K562 (cell line): ENCODE data around the gene MAST1. TPM values are rescaled to one million over a fixed set of nuclear protein-coding genes. Genes with fewer than 3 reads are reported as not detected.
A peak's percentile ranks its signal among the peaks of the same experiment; 100 is the strongest.

ENCODE experiments used
- C11orf30 ChIP-seq: fragments of 450-650 bp; IDR thresholded peaks from 2 replicates; pipeline ENCODE4 v1.6.1; 2016; ENCODE audit warnings: low read depth, mild to moderate bottlenecking
- GTF2E2 ChIP-seq: fragments of 200-800 bp; sonication (Bioruptor generic); IDR thresholded peaks from 2 replicates; pipeline ENCODE4 v1.6.1; 2016; ENCODE audit warnings: missing genetic modification characterization, missing compliant biosample characterization
- RBBP5 ChIP-seq: fragments of 200-600 bp; sonication (generic); IDR thresholded peaks from 2 replicates; pipeline ENCODE4 v1.6.1; 2012; ENCODE audit warnings: borderline replicate concordance, mild to moderate bottlenecking, low read length, control low read depth, inconsistent platforms; ENCODE audit not compliant: insufficient read depth, poor library complexity, severe bottlenecking
- RBM15 ChIP-seq: fragments of 200-400 bp; formaldehyde crosslinking; IDR thresholded peaks from 2 replicates; pipeline ENCODE4 v1.6.1; 2018; ENCODE audit warnings: mild to moderate bottlenecking, low read length, moderate library complexity; ENCODE audit not compliant: insufficient read depth
- SAP30 ChIP-seq: fragments of 200-600 bp; sonication (generic); IDR thresholded peaks from 2 replicates; pipeline ENCODE4 v1.6.1; 2012; ENCODE audit warnings: borderline replicate concordance, low read depth, mild to moderate bottlenecking, moderate library complexity, low read length, control low read depth, inconsistent platforms; ENCODE audit not compliant: insufficient read depth, poor library complexity, severe bottlenecking
- THRAP3 ChIP-seq: fragments of 450-650 bp; IDR thresholded peaks from 2 replicates; pipeline ENCODE4 v1.6.1; 2016; ENCODE audit warnings: mild to moderate bottlenecking, inconsistent platforms, borderline replicate concordance
- ZNF263 ChIP-seq: sonication (generic); formaldehyde crosslinking; IDR thresholded peaks from 2 replicates; pipeline ENCODE4 v1.8.0; 2022; ENCODE audit warnings: mild to moderate bottlenecking, missing genetic modification reagents, borderline replicate concordance
- ZNF316 ChIP-seq: fragments of 450-650 bp; IDR thresholded peaks from 2 replicates; pipeline ENCODE4 v1.6.1; 2016
- polyA plus RNA-seq, 8 experiments: library from polyadenylated mRNA; depleted of rRNA in 4 of 8; stranded (reverse) in 5 of 8; unstranded in 3 of 8; fragments of >200 nt; fragmentation: Nextera tagmentation in 2 of 8; fragmentation: Illumina TruSeq in 1 of 8; extraction: Ambion mirVana in 2 of 8; extraction: Trizol in 1 of 8; gene quantifications; 2 replicates each; pipeline versions ENCODE4 v1.2.1 to v1.2.3, GENCODE V29; 2011 to 2014; ENCODE audit warnings: inconsistent platforms in 1 of 8, missing spikeins in 1 of 8
- total RNA-seq, 7 experiments: library from RNA; depleted of rRNA in 6 of 7; stranded (reverse); fragments of >200 nt in 6 of 7; fragmentation: Illumina TruSeq in 2 of 7; extraction: Trizol in 2 of 7; gene quantifications; 2 replicates each; pipeline versions ENCODE4 v1.2.1 to v1.2.3, GENCODE V29; 2011 to 2021; ENCODE audit warnings: low replicate concordance in 1 of 7
- TF ChIP-seq, protein P1 (sequence below): sonication (generic); formaldehyde crosslinking; IDR thresholded peaks from 2 replicates; pipeline ENCODE4 v1.8.0; 2022; ENCODE audit warnings: mild to moderate bottlenecking, missing genetic modification reagents
- TF ChIP-seq, protein P2 (sequence below), 2 experiments: IDR thresholded peaks; 2 replicates each; pipeline ENCODE4 v1.6.1; 2012; ENCODE audit warnings: improper control_type of control experiment in 2 of 2, low read depth in 2 of 2, low read length in 2 of 2, borderline replicate concordance in 1 of 2
- TF ChIP-seq, protein P3 (sequence below): sonication (generic); formaldehyde crosslinking; IDR thresholded peaks from 2 replicates; pipeline ENCODE4 v1.8.0; 2022; ENCODE audit warnings: mild to moderate bottlenecking, missing genetic modification reagents

Gene MAST1
- total and polyA plus RNA-seq, 9 of the 15 experiments (the other 6 are each of a cell fraction or from before 2014, with no cell fraction given), result 0.48 to 10.3 (median 3.9) TPM

DNA sequence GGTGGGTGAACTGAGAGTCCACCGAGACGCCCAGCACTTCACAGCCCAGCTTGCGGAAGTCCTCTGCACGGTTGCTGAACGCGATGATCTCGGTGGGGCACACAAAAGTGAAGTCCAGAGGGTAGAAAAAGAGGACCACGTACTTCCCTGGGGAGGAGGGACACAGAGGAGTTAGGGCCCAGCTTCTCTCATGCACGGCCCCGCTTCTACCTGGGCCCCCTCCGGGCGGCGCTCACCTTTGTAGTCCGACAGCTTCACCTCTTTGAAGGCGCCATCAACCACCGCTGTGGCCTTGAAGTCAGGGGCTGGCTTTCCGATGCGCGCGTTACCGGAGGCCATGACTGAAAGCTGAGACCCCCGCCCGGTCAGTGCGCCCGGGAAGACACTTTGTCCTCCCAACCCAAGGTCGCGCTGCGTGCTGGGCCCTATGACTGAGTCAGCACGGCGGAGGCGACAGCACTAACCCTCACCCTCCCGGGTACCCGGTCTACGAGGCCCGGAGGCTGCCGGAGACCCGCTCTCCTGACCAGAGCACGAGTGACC lies 37.3 kb upstream of the MAST1 start (continued):
- peak; percentile 47 for TF ChIP-seq C11orf30
- TF ChIP-seq ZNF316, result peak; percentile 31; the same call in 1 of the 2 replicates
- peak; percentile 0 for TF ChIP-seq SAP30
- TF ChIP-seq ZNF263 (CRISPR knock-in tag), result peak; percentile 95
- TF ChIP-seq, protein P1, sequence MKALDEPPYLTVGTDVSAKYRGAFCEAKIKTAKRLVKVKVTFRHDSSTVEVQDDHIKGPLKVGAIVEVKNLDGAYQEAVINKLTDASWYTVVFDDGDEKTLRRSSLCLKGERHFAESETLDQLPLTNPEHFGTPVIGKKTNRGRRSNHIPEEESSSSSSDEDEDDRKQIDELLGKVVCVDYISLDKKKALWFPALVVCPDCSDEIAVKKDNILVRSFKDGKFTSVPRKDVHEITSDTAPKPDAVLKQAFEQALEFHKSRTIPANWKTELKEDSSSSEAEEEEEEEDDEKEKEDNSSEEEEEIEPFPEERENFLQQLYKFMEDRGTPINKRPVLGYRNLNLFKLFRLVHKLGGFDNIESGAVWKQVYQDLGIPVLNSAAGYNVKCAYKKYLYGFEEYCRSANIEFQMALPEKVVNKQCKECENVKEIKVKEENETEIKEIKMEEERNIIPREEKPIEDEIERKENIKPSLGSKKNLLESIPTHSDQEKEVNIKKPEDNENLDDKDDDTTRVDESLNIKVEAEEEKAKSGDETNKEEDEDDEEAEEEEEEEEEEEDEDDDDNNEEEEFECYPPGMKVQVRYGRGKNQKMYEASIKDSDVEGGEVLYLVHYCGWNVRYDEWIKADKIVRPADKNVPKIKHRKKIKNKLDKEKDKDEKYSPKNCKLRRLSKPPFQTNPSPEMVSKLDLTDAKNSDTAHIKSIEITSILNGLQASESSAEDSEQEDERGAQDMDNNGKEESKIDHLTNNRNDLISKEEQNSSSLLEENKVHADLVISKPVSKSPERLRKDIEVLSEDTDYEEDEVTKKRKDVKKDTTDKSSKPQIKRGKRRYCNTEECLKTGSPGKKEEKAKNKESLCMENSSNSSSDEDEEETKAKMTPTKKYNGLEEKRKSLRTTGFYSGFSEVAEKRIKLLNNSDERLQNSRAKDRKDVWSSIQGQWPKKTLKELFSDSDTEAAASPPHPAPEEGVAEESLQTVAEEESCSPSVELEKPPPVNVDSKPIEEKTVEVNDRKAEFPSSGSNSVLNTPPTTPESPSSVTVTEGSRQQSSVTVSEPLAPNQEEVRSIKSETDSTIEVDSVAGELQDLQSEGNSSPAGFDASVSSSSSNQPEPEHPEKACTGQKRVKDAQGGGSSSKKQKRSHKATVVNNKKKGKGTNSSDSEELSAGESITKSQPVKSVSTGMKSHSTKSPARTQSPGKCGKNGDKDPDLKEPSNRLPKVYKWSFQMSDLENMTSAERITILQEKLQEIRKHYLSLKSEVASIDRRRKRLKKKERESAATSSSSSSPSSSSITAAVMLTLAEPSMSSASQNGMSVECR (CRISPR knock-in tag), result peak; percentile 8; the same call in 1 of the 2 replicates
- TF ChIP-seq, protein P2, sequence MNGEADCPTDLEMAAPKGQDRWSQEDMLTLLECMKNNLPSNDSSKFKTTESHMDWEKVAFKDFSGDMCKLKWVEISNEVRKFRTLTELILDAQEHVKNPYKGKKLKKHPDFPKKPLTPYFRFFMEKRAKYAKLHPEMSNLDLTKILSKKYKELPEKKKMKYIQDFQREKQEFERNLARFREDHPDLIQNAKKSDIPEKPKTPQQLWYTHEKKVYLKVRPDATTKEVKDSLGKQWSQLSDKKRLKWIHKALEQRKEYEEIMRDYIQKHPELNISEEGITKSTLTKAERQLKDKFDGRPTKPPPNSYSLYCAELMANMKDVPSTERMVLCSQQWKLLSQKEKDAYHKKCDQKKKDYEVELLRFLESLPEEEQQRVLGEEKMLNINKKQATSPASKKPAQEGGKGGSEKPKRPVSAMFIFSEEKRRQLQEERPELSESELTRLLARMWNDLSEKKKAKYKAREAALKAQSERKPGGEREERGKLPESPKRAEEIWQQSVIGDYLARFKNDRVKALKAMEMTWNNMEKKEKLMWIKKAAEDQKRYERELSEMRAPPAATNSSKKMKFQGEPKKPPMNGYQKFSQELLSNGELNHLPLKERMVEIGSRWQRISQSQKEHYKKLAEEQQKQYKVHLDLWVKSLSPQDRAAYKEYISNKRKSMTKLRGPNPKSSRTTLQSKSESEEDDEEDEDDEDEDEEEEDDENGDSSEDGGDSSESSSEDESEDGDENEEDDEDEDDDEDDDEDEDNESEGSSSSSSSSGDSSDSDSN (IDR thresholded peaks at IDR 0.05; ENCODE audit: borderline replicate concordance in 1 of 2, low read depth in 2 of 2, low read length in 2 of 2), result peak in 1 of 2 experiments; percentile 24; a peak in 1 of 4 replicates
- TF ChIP-seq, protein P3, sequence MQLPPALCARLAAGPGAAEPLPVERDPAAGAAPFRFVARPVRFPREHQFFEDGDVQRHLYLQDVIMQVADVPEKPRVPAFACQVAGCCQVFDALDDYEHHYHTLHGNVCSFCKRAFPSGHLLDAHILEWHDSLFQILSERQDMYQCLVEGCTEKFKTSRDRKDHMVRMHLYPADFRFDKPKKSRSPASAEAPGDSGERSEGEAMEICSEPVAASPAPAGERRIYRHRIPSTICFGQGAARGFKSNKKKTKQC, result no peak
- TF ChIP-seq RBM15, result no peak
- no peak for TF ChIP-seq THRAP3
- peak; percentile 54; the same call in 1 of the 2 replicates for TF ChIP-seq GTF2E2 (tag)
- TF ChIP-seq RBBP5, result peak; percentile 82
